H9 (cell line): ENCODE measurements around the gene CA5A. TPM values are rescaled to one million over a fixed set of nuclear protein-coding genes. Genes with fewer than 3 reads are reported as not detected.

Experiments used
- DNase-seq: peaks from one replicate; pipeline ENCODE4 v3.0.0-alpha.2; 2017
- H2AFZ ChIP-seq: one replicate; pipeline ENCODE4 v1.6.1; 2013; ENCODE audit warnings: mild to moderate bottlenecking, low read length, control low read depth, moderate library complexity
- H2AK5ac ChIP-seq: 2 replicates; pipeline ENCODE4 v1.6.1; 2013; ENCODE audit warnings: low read length, control low read depth, mixed read lengths; ENCODE audit not compliant: insufficient read length
- H2BK120ac ChIP-seq: one replicate; pipeline ENCODE4 v1.6.1; 2013; ENCODE audit warnings: low read depth, mild to moderate bottlenecking, low read length, control low read depth, inconsistent platforms; ENCODE audit not compliant: poor library complexity, severe bottlenecking
- H2BK12ac ChIP-seq: 2 replicates; pipeline ENCODE4 v1.6.1; 2013; ENCODE audit warnings: low read length, control low read depth, mixed read lengths, low read depth; ENCODE audit not compliant: insufficient read length
- H2BK15ac ChIP-seq: 2 replicates; pipeline ENCODE4 v1.6.1; 2013; ENCODE audit warnings: low read depth, low read length, control low read depth
- H2BK20ac ChIP-seq: one replicate; pipeline ENCODE4 v1.6.1; 2013; ENCODE audit warnings: low read depth, mild to moderate bottlenecking, low read length, control low read depth, inconsistent platforms; ENCODE audit not compliant: poor library complexity, severe bottlenecking
- H2BK5ac ChIP-seq: 2 replicates; pipeline ENCODE4 v1.6.1; 2013; ENCODE audit warnings: low read length, control low read depth, mixed read lengths; ENCODE audit not compliant: insufficient read length
- H3K14ac ChIP-seq: 2 replicates; pipeline ENCODE4 v1.6.1; 2013; ENCODE audit warnings: low read length, control low read depth; ENCODE audit not compliant: insufficient read depth
- H3K18ac ChIP-seq: 2 replicates; pipeline ENCODE4 v1.6.1; 2013; ENCODE audit warnings: low read depth, mild to moderate bottlenecking, mixed read lengths, low read length, control low read depth; ENCODE audit not compliant: insufficient read length
- H3K23ac ChIP-seq: 2 replicates; pipeline ENCODE4 v1.6.1; 2013; ENCODE audit warnings: low read length, control low read depth, mixed read lengths, low read depth; ENCODE audit not compliant: insufficient read length
- H3K23me2 ChIP-seq: 2 replicates; pipeline ENCODE4 v1.6.1; 2013; ENCODE audit warnings: low read depth, mild to moderate bottlenecking, mixed read lengths, low read length, control low read depth; ENCODE audit not compliant: insufficient read length, poor library complexity, severe bottlenecking
- H3K27ac ChIP-seq: 2 replicates; pipeline ENCODE4 v1.5.1; 2013; ENCODE audit warnings: low read length, control low read depth, mixed read lengths, low read depth; ENCODE audit not compliant: insufficient read length
- H3K27me3 ChIP-seq: 2 replicates; pipeline ENCODE4 v1.6.1; 2013; ENCODE audit warnings: low read length, control low read depth, inconsistent platforms; ENCODE audit not compliant: insufficient read depth
- H3K4ac ChIP-seq: 2 replicates; pipeline ENCODE4 v1.6.1; 2013; ENCODE audit warnings: low read depth, mild to moderate bottlenecking, control low read depth, inconsistent platforms, low read length, moderate library complexity
- H3K4me1 ChIP-seq: 2 replicates; pipeline ENCODE4 v1.6.1; 2013; ENCODE audit warnings: low read length, control low read depth, inconsistent platforms; ENCODE audit not compliant: insufficient read depth
- H3K4me2 ChIP-seq: 2 replicates; pipeline ENCODE4 v1.6.1; 2013; ENCODE audit warnings: low read length, control low read depth, mixed read lengths; ENCODE audit not compliant: insufficient read length, insufficient read depth
- H3K56ac ChIP-seq: 2 replicates; pipeline ENCODE4 v1.6.1; 2013; ENCODE audit warnings: low read depth, mild to moderate bottlenecking, mixed read lengths, low read length, control low read depth; ENCODE audit not compliant: insufficient read length
- H3K79me1 ChIP-seq: 2 replicates; pipeline ENCODE4 v1.6.1; 2013; ENCODE audit warnings: low read depth, mild to moderate bottlenecking, moderate library complexity, low read length, control low read depth, inconsistent platforms; ENCODE audit not compliant: insufficient read depth, poor library complexity, severe bottlenecking
- H3K79me2 ChIP-seq: 2 replicates; pipeline ENCODE4 v1.6.1; 2013; ENCODE audit warnings: low read length, control low read depth, inconsistent platforms; ENCODE audit not compliant: insufficient read depth
- H3K9ac ChIP-seq: 2 replicates; pipeline ENCODE4 v1.6.1; 2013; ENCODE audit warnings: low read length, control low read depth, mixed read lengths; ENCODE audit not compliant: insufficient read length; ENCODE audit errors: extremely low read depth
- H3K9me3 ChIP-seq: one replicate; pipeline ENCODE4 v1.6.1; 2013; ENCODE audit warnings: low read depth, low read length, inconsistent platforms; ENCODE audit not compliant: control insufficient read depth
- H3T11ph ChIP-seq: one replicate; pipeline ENCODE4 v1.6.1; 2013; ENCODE audit warnings: mild to moderate bottlenecking, low read length, control low read depth, inconsistent platforms
- H4K20me1 ChIP-seq: one replicate; pipeline ENCODE4 v1.6.1; 2013; ENCODE audit not compliant: control insufficient read depth, insufficient read length, insufficient read depth
- H4K5ac ChIP-seq: 2 replicates; pipeline ENCODE4 v1.6.1; 2013; ENCODE audit warnings: low read depth, mild to moderate bottlenecking, mixed read lengths, low read length, control low read depth; ENCODE audit not compliant: insufficient read length
- H4K8ac ChIP-seq: replicated peaks from 2 replicates; pipeline ENCODE4 v1.6.1; 2013; ENCODE audit warnings: low read length, control low read depth, mixed read lengths, low read depth; ENCODE audit not compliant: insufficient read length
- H4K91ac ChIP-seq: 2 replicates; pipeline ENCODE4 v1.6.1; 2013; ENCODE audit warnings: low read depth, mild to moderate bottlenecking, moderate library complexity, mixed read lengths, low read length, control low read depth; ENCODE audit not compliant: insufficient read length
- H3K27ac Mint-ChIP-seq, 3 experiments: 2 replicates in 2 of 3; 3 replicates in 1 of 3; pipeline ENCODE4 v1.8.0; 2020 to 2021; ENCODE audit warnings: mixed read lengths in 3 of 3, mild to moderate bottlenecking in 1 of 3, moderate library complexity in 1 of 3
- H3K27me3 Mint-ChIP-seq: 2 replicates; pipeline ENCODE4 v1.8.0; 2021; ENCODE audit warnings: low read depth, mild to moderate bottlenecking, moderate library complexity, mixed read lengths
- H3K36me3 Mint-ChIP-seq, 3 experiments: 2 replicates in 2 of 3; 3 replicates in 1 of 3; pipeline ENCODE4 v1.8.0; 2020 to 2021; ENCODE audit warnings: low read depth in 3 of 3, mixed read lengths in 3 of 3; ENCODE audit not compliant: insufficient read depth in 1 of 3
- H3K4me1 Mint-ChIP-seq, 2 experiments: 2 replicates each; pipeline ENCODE4 v1.8.0; 2020; ENCODE audit warnings: mixed read lengths in 2 of 2
- H3K4me3 Mint-ChIP-seq, 2 experiments: 2 replicates in 1 of 2; 3 replicates in 1 of 2; pipeline ENCODE4 v1.8.0; 2020 to 2021; ENCODE audit warnings: mild to moderate bottlenecking in 2 of 2, mixed read lengths in 2 of 2, moderate library complexity in 1 of 2
- H3K9me3 Mint-ChIP-seq, 2 experiments: 2 replicates in 1 of 2; 3 replicates in 1 of 2; pipeline ENCODE4 v1.8.0; 2020; ENCODE audit warnings: mild to moderate bottlenecking in 2 of 2, mixed read lengths in 2 of 2, moderate library complexity in 1 of 2
- CTCF ChIP-seq: fragments of 200-600 bp; sonication (generic); conservative IDR thresholded peaks from 3 replicates; pipeline ENCODE4 v1.8.0; 2021; ENCODE audit warnings: antibody characterized with exemption, mild to moderate bottlenecking
- whole genome bisulfite sequencing: extraction: QIAGEN DNeasy Blood & Tissue Kit; methylation state at CpG from one replicate; pipeline ENCODE4 v1.1.7; 2013; ENCODE audit warnings: missing lambda C conversion rate, low lambda C conversion rate, mixed read lengths; ENCODE audit not compliant: insufficient read length; ENCODE audit errors: extremely low coverage; 5-methylcytosine and 5-hydroxymethylcytosine counted together
- total RNA-seq: library from RNA; stranded (reverse); gene quantifications from 2 replicates; pipeline ENCODE4 v1.2.1, GENCODE V29; 2021

Gene CA5A
- total RNA-seq, 1 experiment from 2014 or later = not detected

- no peaks in the 10 kb centered on the region for H3K9me3 ChIP-seq
- Mint-ChIP-seq H3K27me3 (no peaks in the 10 kb centered on the region), H3K9me3 (no peaks in the 10 kb centered on the region), H3K4me1 (peaks cover 34 to 42% of the 10 kb centered on the region in 2 experiments), H3K27ac (peak within 1 kb of the TSS; percentile 99 to 100 (median 100)), H3K36me3 (peaks cover 6 to 28% (median 17%) of the 10 kb centered on the region in 3 experiments), H3K4me3 (peak within 1 kb of the TSS; percentile 94 to 98)
- H3K27me3 ChIP-seq = no peaks in the 10 kb centered on the region
- H3K14ac ChIP-seq = peak within 1 kb of the TSS; percentile 99
- H3K4ac ChIP-seq = no peak within 1 kb of the TSS; the same call in 1 of the 2 replicates
- peak within 1 kb of the TSS; percentile 72 for H3K4me2 ChIP-seq
- H3K79me2 ChIP-seq = peaks cover 12% of the 10 kb centered on the region; the same call in 1 of the 2 replicates
- no peaks in the 10 kb centered on the region for H4K20me1 ChIP-seq
- peak within 1 kb of the TSS; percentile 11 for H4K5ac ChIP-seq
- peaks cover 7% of the 10 kb centered on the region for H3K79me1 ChIP-seq
- H2BK15ac ChIP-seq = no peak within 1 kb of the TSS; the same call in 1 of the 2 replicates
- H3T11ph ChIP-seq = no peak within 1 kb of the TSS
- no peak within 1 kb of the TSS for H2AFZ ChIP-seq
- H4K8ac ChIP-seq = no peak within 1 kb of the TSS
- H3K56ac ChIP-seq = no peak within 1 kb of the TSS
- no peaks in the 10 kb centered on the region for H3K4me1 ChIP-seq
- no peak within 1 kb of the TSS for H2BK20ac ChIP-seq
- DNase-seq = peak; percentile 100
- WGBS = no CpG with 5 or more reads among the region's 73 CpGs
- peak within 1 kb of the TSS; percentile 98 for H3K18ac ChIP-seq
- no peak within 1 kb of the TSS for H2BK5ac ChIP-seq
- no peak within 1 kb of the TSS for H2BK12ac ChIP-seq
- H3K27ac ChIP-seq = no peak within 1 kb of the TSS
- no peak within 1 kb of the TSS for H2AK5ac ChIP-seq
- H3K23me2 ChIP-seq = peaks cover 7% of the 10 kb centered on the region
- no peak within 1 kb of the TSS for H4K91ac ChIP-seq
- H3K23ac ChIP-seq = no peak within 1 kb of the TSS
- TF ChIP-seq CTCF = peak; percentile 69
- no peak within 1 kb of the TSS for H2BK120ac ChIP-seq
- peak within 1 kb of the TSS; percentile 96 for H3K9ac ChIP-seq
These were observed 14.6 kb upstream of the CA5A start, which contains the start of gene BANP for GRCh38 chr16:87950765-87951551. BANP (plus strand) TSS chr16:87951434; CDS start chr16:87975116, 23,682 bp downstream.
